GM12878 (cell line): ENCODE results near the gene THOC6. TPM values are rescaled to one million over a fixed set of nuclear protein-coding genes. Genes with fewer than 3 reads are reported as not detected.

Experiments used
- ATAC-seq: fragments of 200-7000 bp; cut with Tn5 transposase; 3 replicates; pipeline ENCODE4 v1.9.1; 2020; ENCODE audit warnings: mild to moderate bottlenecking, moderate library complexity
- BruUV-seq: library from RNA; stranded (reverse); fragments of 400-500 nt; replicated peaks from 2 replicates; lab custom pipeline; 2021; lab: Mats Ljungman, UMichigan
- CTCF ChIA-PET: fragments of 300-600 bp; sonication (Branson Sonifier 250); formaldehyde crosslinking; extraction: SDS; loops from one replicate; lab custom pipeline; 2021; ENCODE audit warnings: inconsistent platforms; lab: Yijun Ruan, JAX
- POLR2A ChIA-PET: fragments of 350-600 bp; formaldehyde crosslinking; extraction: SDS; loops from one replicate; lab custom pipeline; 2021; ENCODE audit warnings: inconsistent platforms; lab: Charles Lee
- RAD21 ChIA-PET: fragments of 300-600 bp; sonication (Branson Sonifier 250); formaldehyde crosslinking; loops from one replicate; lab custom pipeline; 2023; ENCODE audit warnings: antibody characterized with exemption; ENCODE audit not compliant: unreplicated experiment; lab: Charles Lee
- SMC1A ChIA-PET: fragments of 300-600 bp; sonication (Branson Sonifier 250); formaldehyde crosslinking; loops from one replicate; lab custom pipeline; 2023; ENCODE audit not compliant: unreplicated experiment, uncharacterized antibody; lab: Charles Lee
- DNase-seq: peaks from one replicate; pipeline ENCODE4 v3.0.0-alpha.2; 2011; ENCODE audit warnings: low read depth, low spot score
- FAIRE-seq: peaks from 3 replicates; lab custom pipeline; 2011; peaks lifted over from hg19 to GRCh38; lab: Jason Lieb, UNC
- H2AFZ ChIP-seq: 2 replicates; pipeline ENCODE4 v1.6.0; 2011; ENCODE audit warnings: low read depth, low read length, control low read depth; ENCODE audit not compliant: control insufficient read depth
- H3K27ac ChIP-seq: 2 replicates; pipeline ENCODE4 v1.5.1; 2011; ENCODE audit warnings: control low read depth; ENCODE audit not compliant: control insufficient read depth, insufficient read depth
- H3K27me3 ChIP-seq, 2 experiments: replicated peaks in 1 of 2; 2 replicates each; pipeline versions ENCODE4 v1.6.0 to v1.6.1; 2011; ENCODE audit warnings: low read length in 1 of 2; ENCODE audit not compliant: control insufficient read depth in 2 of 2, insufficient read depth in 2 of 2
- H3K36me3 ChIP-seq, 2 experiments: 2 replicates each; pipeline ENCODE4 v1.5.1; 2011; ENCODE audit warnings: low read length in 1 of 2; ENCODE audit not compliant: control insufficient read depth in 2 of 2, insufficient read depth in 2 of 2
- H3K4me1 ChIP-seq: 2 replicates; pipeline ENCODE4 v1.6.1; 2011; ENCODE audit warnings: mild to moderate bottlenecking, low read length, moderate library complexity, mixed read lengths; ENCODE audit not compliant: control insufficient read depth, insufficient read depth
- H3K4me2 ChIP-seq: 2 replicates; pipeline ENCODE4 v1.6.0; 2011; ENCODE audit warnings: control low read depth; ENCODE audit not compliant: control insufficient read depth, insufficient read depth
- H3K4me3 ChIP-seq: fragments of 200-600 bp; sonication (generic); 2 replicates; pipeline ENCODE4 v1.5.1; 2016
- H3K79me2 ChIP-seq: 2 replicates; pipeline ENCODE4 v1.6.0; 2011; ENCODE audit warnings: low read length; ENCODE audit not compliant: control insufficient read depth, insufficient read depth
- H3K9ac ChIP-seq: 2 replicates; pipeline ENCODE4 v1.8.0; 2011; ENCODE audit warnings: low read length, control low read depth, mixed read lengths; ENCODE audit not compliant: control insufficient read depth, insufficient read depth
- H3K9me3 ChIP-seq: replicated peaks from 3 replicates; pipeline ENCODE4 v1.5.1; 2011; ENCODE audit warnings: mild to moderate bottlenecking, low read length; ENCODE audit not compliant: control insufficient read depth, insufficient read depth
- H4K20me1 ChIP-seq: 2 replicates; pipeline ENCODE4 v1.6.0; 2011; ENCODE audit not compliant: control insufficient read depth, insufficient read depth
- CBFB ChIP-seq: IDR thresholded peaks from 2 replicates; pipeline ENCODE4 v1.6.1; 2016; ENCODE audit warnings: antibody characterized with exemption, low read depth
- FOXK2 ChIP-seq: fragments of 450-650 bp; IDR thresholded peaks from 2 replicates; pipeline ENCODE4 v1.6.1; 2017; ENCODE audit warnings: mild to moderate bottlenecking, moderate library complexity
- ZBTB40 ChIP-seq: fragments of 450-650 bp; IDR thresholded peaks from 2 replicates; pipeline ENCODE4 v1.6.1; 2016; ENCODE audit warnings: mild to moderate bottlenecking, moderate library complexity, borderline replicate concordance
- ZNF274 ChIP-seq: IDR thresholded peaks from one replicate; pipeline ENCODE4 v1.8.0; 2011; ENCODE audit not compliant: insufficient read length, insufficient read depth
- WGBS: methylation state at CpG from one replicate; pipeline ENCODE4 v1.1.6; 2016; ENCODE audit warnings: low lambda C conversion rate; ENCODE audit not compliant: insufficient replicate concordance, insufficient coverage; ENCODE audit errors: missing lambda C conversion rate; 5-methylcytosine and 5-hydroxymethylcytosine counted together
- in situ Hi-C: fragments of 300-500 bp; cut with MboI; formaldehyde crosslinking; loops from 9 replicates; pipeline ENCODE4 v1.14.3; 2018; ENCODE audit warnings: mixed read lengths
- intact Hi-C: fragments of 100-400 bp; cut with micrococcal nuclease; formaldehyde crosslinking; loops from one replicate; pipeline ENCODE4 v1.14.2; 2022; ENCODE audit not compliant: unreplicated experiment
- polyA plus RNA-seq, 11 experiments: library from polyadenylated mRNA; depleted of rRNA in 4 of 11; unstranded in 6 of 11; stranded (reverse) in 5 of 11; fragments of >200 nt; fragmentation: Nextera tagmentation in 4 of 11; fragmentation: Illumina TruSeq in 1 of 11; extraction: Ambion mirVana in 4 of 11; extraction: Trizol in 1 of 11; gene quantifications; 1 replicate in 1 of 11; 2 replicates in 10 of 11; pipeline versions ENCODE4 v1.2.1 to v1.2.3, GENCODE V29; 2011 to 2016; ENCODE audit warnings: inconsistent platforms in 2 of 11, missing spikeins in 2 of 11, low read depth in 1 of 11
- total RNA-seq, 4 experiments: library from RNA; depleted of rRNA in 3 of 4; stranded (reverse); fragments of >200 nt in 3 of 4; fragmentation: Illumina TruSeq in 1 of 4; extraction: Trizol in 1 of 4; gene quantifications; 2 replicates each; pipeline versions ENCODE4 v1.2.1 to v1.2.3, GENCODE V29; 2013 to 2021

The THOC6 gene
- total and polyA plus RNA-seq, 10 of the 15 experiments (the other 5 are each of a cell fraction or from before 2014, with no cell fraction given): 1.0 to 54.4 (median 27.9) TPM

- Histone ChIP-seq H3K4me1 (no peaks in the 10 kb centered on the region; the same call in 1 of the 2 replicates), H2AFZ (no peak overlapping the region), H3K36me3 (no peaks in the 10 kb centered on the region), H3K9ac (no peak overlapping the region), H3K4me2 (no peak overlapping the region), H3K27ac (no peak overlapping the region)
- in situ Hi-C loops: no loop called here
- POLR2A ChIA-PET: interaction anchor here (0.6 kb wide), 1 partner anchor 12 kb away, joined by 4 read pairs; no protein-coding TSS in a partner anchor
- FAIRE-seq (no peak), DNase-seq (no peak)
- WGBS: 86% methylated on average over 6 of the region's 6 CpGs
- intact Hi-C loops: no loop called here
- TF ChIP-seq ZNF274: no peak
- no peak for TF ChIP-seq ZBTB40
- TF ChIP-seq CBFB: no peak
- no peak for TF ChIP-seq FOXK2
- TF ChIP-seq, all 136 proteins: peak for 0
- no TSS peak for BruUV-seq
- Histone ChIP-seq H3K4me3 (no peak overlapping the region), H3K79me2 (no peaks in the 10 kb centered on the region), H4K20me1 (no peaks in the 10 kb centered on the region), H3K27me3 (peaks cover 0 to 10% of the 10 kb centered on the region in 2 experiments), H3K9me3 (no peaks in the 10 kb centered on the region)
- RAD21 ChIA-PET: interaction anchor here (0.7 kb wide), 1 partner anchor 60 kb away, joined by 3 read pairs; no protein-coding TSS in a partner anchor
- SMC1A ChIA-PET: no interaction called here
- CTCF ChIA-PET: interaction anchor here (1.3 kb wide), 1 partner anchor 17 kb away, joined by 4 read pairs; no protein-coding TSS in a partner anchor
- ATAC-seq: no peak
Measured at GRCh38 chr16:3014971-3015370, 8.9 kb upstream of the THOC6 start.
